Aorta (tissue), 5 donors: Measurements from ENCODE around the gene CRAT. TPM values are rescaled to one million over a fixed set of nuclear protein-coding genes. Genes with fewer than 3 reads are reported as not detected.
"Not testable (repeated sequence)": the region's sequence is repeated elsewhere in the genome, so short reads cannot be mapped to it uniquely, and the experiment has no call there.

Source experiments
- ATAC-seq: fragments of 200-7000 bp; cut with Tn5 transposase; one replicate; pipeline ENCODE4 v1.9.1; 2022; ENCODE audit warnings: moderate library complexity; ENCODE audit not compliant: low FRiP score
- DNase-seq, 2 donors: peaks; one replicate each; pipeline ENCODE4 v3.0.0-alpha.2; 2020
- H3K27ac ChIP-seq, 2 donors: one replicate each; pipeline ENCODE4 v1.5.1; 2013; ENCODE audit warnings: low read length in 2 of 2, mild to moderate bottlenecking in 2 of 2, moderate library complexity in 2 of 2, control low read depth in 1 of 2, inconsistent platforms in 1 of 2, low read depth in 1 of 2
- H3K27me3 ChIP-seq, 2 donors: one replicate each; pipeline ENCODE4 v1.6.1; 2013; ENCODE audit warnings: control low read depth in 1 of 2, low read length in 1 of 2, mild to moderate bottlenecking in 1 of 2, moderate library complexity in 1 of 2; ENCODE audit not compliant: insufficient read depth in 2 of 2, control insufficient read depth in 1 of 2
- H3K36me3 ChIP-seq, 2 donors: one replicate each; pipeline ENCODE4 v1.6.1; 2013; ENCODE audit warnings: control low read depth in 1 of 2, low read length in 1 of 2, mild to moderate bottlenecking in 1 of 2; ENCODE audit not compliant: insufficient read depth in 2 of 2, control insufficient read depth in 1 of 2
- H3K4me1 ChIP-seq, 2 donors: one replicate each; pipeline ENCODE4 v1.6.1; 2013; ENCODE audit warnings: low read length in 2 of 2, control low read depth in 1 of 2, mild to moderate bottlenecking in 1 of 2, moderate library complexity in 1 of 2; ENCODE audit not compliant: insufficient read depth in 2 of 2, control insufficient read depth in 1 of 2
- H3K4me3 ChIP-seq, 2 donors: one replicate each; pipeline ENCODE4 v1.5.1; 2013; ENCODE audit warnings: low read length in 2 of 2, control low read depth in 1 of 2, mild to moderate bottlenecking in 1 of 2
- H3K9me3 ChIP-seq: one replicate; pipeline ENCODE4 v1.6.1; 2013; ENCODE audit warnings: mild to moderate bottlenecking, low read length; ENCODE audit not compliant: control insufficient read depth
- WGBS, 2 donors: extraction: QIAGEN DNeasy Blood & Tissue Kit; methylation state at CpG; one replicate each; pipeline ENCODE4 v1.1.7; 2013; 5-methylcytosine and 5-hydroxymethylcytosine counted together
- intact Hi-C, 2 donors: fragments of 100-400 bp; cut with DNase I; formaldehyde crosslinking; loops; one replicate each; pipeline versions ENCODE4 v1.14.2 to v1.15.0; 2022
- polyA plus RNA-seq, 2 donors: library from polyadenylated mRNA; stranded (reverse); fragments of 200-250 nt; gene quantifications; one replicate each; pipeline ENCODE4 v1.2.3, GENCODE V29; 2013
- total RNA-seq, 2 donors: library from RNA; stranded (reverse); fragmentation: NEBNext Ultra II Directional; extraction: Animal tissue kit (Norgen Biotek cat#: 25700); gene quantifications; one replicate each; pipeline ENCODE4 v1.2.1, GENCODE V29; 2021
- donor health status: healthy with polysubstance abuse.
- donor health status: Bipolar disorder and iron deficiency.
- donor health status: DM: no; HTN: no; CAD: no.
- donor health status: DM: no; HTN: no; CAD: no.
- donor health status: DM: yes; HTN: yes; CAD: no.

CRAT gene
- total and polyA plus RNA-seq, 4 donors = 26.8 to 51.1 (median 45.2) TPM

DNA sequence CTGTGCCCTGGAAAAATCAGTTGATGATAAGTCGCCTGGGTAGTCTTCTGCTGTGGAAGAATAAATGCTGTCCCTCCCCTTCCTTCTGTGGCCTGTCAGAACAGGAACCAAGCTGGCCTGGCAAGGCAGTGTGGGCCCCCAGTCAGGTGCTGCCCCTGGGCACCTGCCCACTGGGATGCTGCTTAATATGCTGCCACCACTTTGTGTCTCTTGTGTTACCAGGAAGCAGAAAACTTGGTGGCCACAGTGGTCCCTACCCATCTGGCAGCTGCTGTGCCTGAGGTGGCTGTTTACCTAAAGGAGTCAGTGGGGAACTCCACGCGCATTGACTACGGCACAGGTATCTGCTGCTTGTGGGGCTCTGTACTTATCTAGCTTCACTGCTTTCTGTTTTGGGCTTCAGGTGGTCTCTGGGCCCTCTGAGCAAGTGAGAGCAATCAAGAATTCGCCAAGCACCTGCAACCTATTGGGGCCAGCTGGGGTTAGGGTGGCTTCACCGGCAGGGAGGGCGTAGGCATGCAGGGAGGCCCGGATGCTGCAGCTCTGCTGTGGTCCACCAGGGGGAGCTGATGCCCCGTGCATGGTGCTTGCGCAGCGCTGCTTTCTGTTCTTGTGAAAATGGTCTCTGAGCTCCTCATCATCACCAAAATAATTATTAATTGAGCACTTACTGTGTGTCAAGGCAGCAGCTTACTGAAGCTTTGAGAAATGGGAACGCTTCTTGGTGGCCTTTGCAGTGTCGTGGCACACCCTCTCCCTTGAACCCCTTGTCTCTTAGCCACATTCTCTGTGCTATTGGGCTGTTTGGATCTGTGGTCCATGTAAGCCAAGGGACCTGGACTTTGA lies 20.9 kb upstream of the CRAT start:
- 36 to 40% methylated on average over 13 of the region's 13 CpGs for WGBS, 2 donors
- intact Hi-C loops = loop anchor here (2.0 to 5.0 kb wide), 3 partner anchors 479 to 661 kb away; no protein-coding TSS in a partner anchor
- H3K27ac ChIP-seq = peak overlapping the region in 1 of 2 donors; percentile 38
- H3K4me3 ChIP-seq = no peak overlapping the region
- H3K4me1 ChIP-seq = no peaks in the 10 kb centered on the region
- H3K9me3 ChIP-seq = no peaks in the 10 kb centered on the region
- ATAC-seq (peak; percentile 92), DNase-seq (peak; percentile 84 to 93)
- H3K27me3 ChIP-seq = no peaks in the 10 kb centered on the region
- H3K36me3 ChIP-seq = peaks cover 0 to 4% of the 10 kb centered on the region in 2 donors

DNA sequence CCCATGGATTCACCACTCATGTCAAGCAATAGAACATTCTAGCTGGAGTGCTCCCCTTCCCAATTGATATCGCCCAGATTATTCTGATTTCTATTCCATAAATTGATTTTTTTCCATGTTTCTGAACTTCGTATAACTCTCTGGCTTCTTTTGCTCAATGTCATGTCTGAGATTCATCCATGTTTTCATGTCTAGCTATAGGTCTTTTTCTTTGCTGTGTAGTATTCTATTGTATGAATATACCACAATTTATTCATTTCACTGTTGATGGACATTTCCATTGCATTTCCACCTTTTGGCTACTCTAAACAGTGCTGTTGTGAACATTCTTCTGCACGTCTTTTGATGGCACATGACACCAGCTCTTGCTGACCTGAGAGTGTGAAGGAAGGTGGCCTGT lies 20.2 kb upstream of the CRAT start:
- peaks cover 0 to 4% of the 10 kb centered on the region in 2 donors for H3K36me3 ChIP-seq
- no peak overlapping the region for H3K27ac ChIP-seq
- H3K27me3 ChIP-seq = no peaks in the 10 kb centered on the region
- intact Hi-C loops = loop anchor here (2.0 to 5.0 kb wide), 3 partner anchors 480 to 662 kb away; no protein-coding TSS in a partner anchor
- 67 to 76% methylated on average over 3 of the region's 3 CpGs for WGBS, 2 donors
- H3K9me3 ChIP-seq = no peaks in the 10 kb centered on the region
- ATAC-seq = no peak
- DNase-seq = no peak
- no peak overlapping the region for H3K4me3 ChIP-seq
- no peaks in the 10 kb centered on the region for H3K4me1 ChIP-seq

DNA sequence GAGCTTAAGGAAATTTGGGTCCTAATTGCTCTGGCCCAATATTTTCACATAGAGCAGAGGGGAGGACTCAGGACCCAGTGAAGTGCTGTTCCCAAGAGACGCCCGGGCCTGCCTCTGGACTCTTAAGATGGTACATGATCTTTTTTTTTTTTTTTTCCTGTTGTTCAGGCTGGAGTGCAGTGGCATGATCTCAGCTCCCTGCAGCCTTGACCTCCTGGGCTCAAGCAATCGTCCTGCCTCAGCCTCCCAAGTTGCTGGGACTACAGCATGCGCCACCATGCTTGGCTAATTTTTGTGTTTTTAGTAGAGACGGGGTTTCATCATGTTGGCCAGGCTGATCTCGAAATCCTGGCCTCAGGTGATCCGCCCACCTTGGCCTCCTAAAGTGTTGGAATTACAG lies 19.7 kb upstream of the CRAT start:
- intact Hi-C loops = loop anchor here (2.0 to 5.0 kb wide), 3 partner anchors 481 to 662 kb away; no protein-coding TSS in a partner anchor
- not testable (repeated sequence) for H3K27me3 ChIP-seq, H3K9me3 ChIP-seq, H3K4me3 ChIP-seq, H3K4me1 ChIP-seq, DNase-seq, H3K36me3 ChIP-seq, H3K27ac ChIP-seq, ATAC-seq
- WGBS, 2 donors = 91 to 92% methylated on average over 7 of the region's 7 CpGs

DNA sequence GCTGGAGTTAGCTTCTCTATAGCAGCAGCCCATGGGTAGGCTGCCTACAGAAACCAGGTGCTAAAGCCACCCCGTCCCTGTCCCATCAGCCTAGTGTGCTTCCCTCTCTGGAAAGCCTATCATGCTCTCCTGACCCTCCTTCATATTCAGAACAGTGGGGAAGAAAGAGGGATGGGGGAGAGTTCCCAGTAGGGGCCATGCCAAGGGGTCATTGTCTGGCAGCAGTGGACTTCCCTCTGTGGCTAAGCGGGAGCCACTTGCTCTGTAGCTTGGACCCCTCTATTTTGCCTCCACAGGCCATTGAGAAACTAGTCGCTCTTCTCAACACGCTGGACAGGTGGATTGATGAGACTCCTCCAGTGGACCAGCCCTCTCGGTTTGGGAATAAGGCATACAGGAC lies 18.1 kb upstream of the CRAT start:
- no peak for DNase-seq
- intact Hi-C loops = no loop called here
- peaks cover 0 to 5% of the 10 kb centered on the region in 2 donors for H3K36me3 ChIP-seq

DNA sequence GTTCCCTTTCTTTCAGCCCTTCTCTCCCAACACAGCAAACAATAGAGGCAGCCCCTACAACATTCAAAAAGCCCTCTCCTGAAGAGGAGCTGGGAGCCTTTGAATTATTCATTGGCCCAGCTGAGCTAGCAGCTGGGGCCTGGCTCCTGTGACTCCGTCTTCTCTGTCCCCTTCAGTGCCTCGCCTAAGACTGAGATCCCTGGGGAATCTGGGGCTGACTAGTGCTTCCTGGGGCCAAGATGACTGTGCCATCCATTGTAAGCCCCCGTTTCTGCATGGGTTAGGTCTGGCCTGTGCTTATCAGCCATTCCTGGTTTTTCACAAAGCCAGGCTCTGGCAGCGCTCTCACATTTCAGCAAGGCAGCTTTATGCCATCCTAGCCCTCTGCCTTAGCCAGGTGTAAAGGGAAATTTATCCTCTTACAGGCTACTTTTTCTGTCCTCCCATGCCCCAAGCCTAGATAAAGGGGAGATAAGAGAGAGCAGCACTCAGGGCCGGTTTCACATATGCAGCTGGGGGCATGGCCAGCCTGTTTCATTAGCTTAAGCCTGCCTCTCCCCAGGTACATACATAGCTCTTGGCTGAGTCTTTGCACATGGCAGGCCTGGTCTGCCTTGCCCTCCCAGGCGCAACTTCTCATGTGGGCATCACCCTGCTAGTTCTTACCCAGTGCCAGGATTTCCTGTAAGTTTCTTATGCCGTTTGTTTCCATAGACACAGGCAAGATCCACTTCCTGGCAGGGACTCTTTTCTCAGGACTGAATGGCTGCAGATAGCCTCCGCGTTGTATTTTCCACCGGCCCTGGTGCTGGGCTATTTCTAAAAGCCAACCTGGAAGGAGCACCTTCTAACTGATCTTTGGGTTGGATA lies 16.4 kb upstream of the CRAT start:
- Histone ChIP-seq H3K9me3 (no peaks in the 10 kb centered on the region), H3K4me3 (no peak overlapping the region), H3K36me3 (peaks cover 0 to 3% of the 10 kb centered on the region in 2 donors), H3K27me3 (no peaks in the 10 kb centered on the region), H3K27ac (no peak overlapping the region), H3K4me1 (no peaks in the 10 kb centered on the region)
- ATAC-seq = no peak
- intact Hi-C loops = no loop called here
- no peak for DNase-seq
- WGBS, 2 donors = 54 to 60% methylated on average over 10 of the region's 10 CpGs

More for the DNA sequence above, 18.1 kb upstream of the CRAT start:
- H3K4me3 ChIP-seq = no peak overlapping the region
- no peak overlapping the region for H3K27ac ChIP-seq
- ATAC-seq = no peak
- 89 to 91% methylated on average over 5 of the region's 5 CpGs for WGBS, 2 donors
- H3K27me3 ChIP-seq = no peaks in the 10 kb centered on the region
- H3K4me1 ChIP-seq = no peaks in the 10 kb centered on the region
- H3K9me3 ChIP-seq = no peaks in the 10 kb centered on the region

DNA sequence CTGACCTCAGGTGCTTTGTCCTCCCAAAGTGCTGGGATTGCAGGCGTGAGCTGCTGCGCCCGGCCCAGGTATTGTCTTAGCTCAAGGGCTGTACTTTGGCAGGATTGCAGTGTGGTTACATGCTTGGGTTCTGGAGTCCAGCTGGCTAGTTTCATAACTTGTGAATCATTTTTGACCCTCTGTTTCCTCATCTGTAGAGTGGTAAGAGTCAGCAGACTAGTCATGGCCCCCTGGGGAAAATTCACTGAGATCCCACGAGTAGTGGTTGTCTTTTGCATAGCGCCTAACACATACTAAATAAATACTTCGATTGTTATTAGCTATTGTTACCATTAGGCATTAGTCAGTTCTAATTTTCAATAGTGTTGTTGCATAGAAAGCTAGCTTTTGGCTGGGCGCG lies 14.9 kb upstream of the CRAT start:
- 94% methylated on average over 8 of the region's 8 CpGs for WGBS, 2 donors
- DNase-seq (no peak), ATAC-seq (no peak)
- Histone ChIP-seq H3K9me3 (no peaks in the 10 kb centered on the region), H3K4me3 (no peak overlapping the region), H3K27ac (no peak overlapping the region), H3K4me1 (no peaks in the 10 kb centered on the region), H3K36me3 (peaks cover 0 to 3% of the 10 kb centered on the region in 2 donors), H3K27me3 (no peaks in the 10 kb centered on the region)
- intact Hi-C loops = no loop called here

DNA sequence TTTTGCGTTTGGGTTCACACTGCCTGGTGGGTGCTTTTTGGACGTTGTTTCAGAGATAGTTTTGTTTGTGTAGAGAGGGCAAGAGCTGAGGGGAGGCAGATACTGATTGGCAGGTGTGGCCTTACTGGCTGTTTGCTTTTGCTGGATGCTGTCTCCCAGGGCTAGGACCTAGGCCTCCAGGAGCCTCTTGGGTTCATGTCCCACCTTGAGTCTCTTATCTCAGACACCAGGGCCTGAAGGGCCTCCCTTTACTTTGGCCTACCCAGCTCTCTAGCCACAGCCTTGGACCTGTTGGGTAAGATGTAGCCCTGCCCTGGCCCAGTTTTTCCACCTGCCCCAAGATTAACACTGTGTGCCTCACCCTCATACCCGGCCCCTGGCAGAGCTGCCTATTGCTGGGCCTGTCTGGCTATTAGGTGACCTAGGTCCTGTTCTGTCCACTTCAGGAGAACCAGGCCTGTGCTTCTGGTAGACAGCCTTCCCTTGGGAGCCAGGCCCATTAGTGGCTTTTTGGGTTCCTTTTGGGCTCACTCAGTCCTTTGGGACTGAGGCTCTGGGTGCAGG lies 14.0 kb upstream of the CRAT start:
- H3K9me3 ChIP-seq = no peaks in the 10 kb centered on the region
- H3K27ac ChIP-seq = no peak overlapping the region
- ATAC-seq = no peak
- DNase-seq = no peak
- 66% methylated on average over 3 of the region's 3 CpGs for WGBS, 2 donors
- peaks cover 0 to 3% of the 10 kb centered on the region in 2 donors for H3K36me3 ChIP-seq
- intact Hi-C loops = no loop called here
- H3K27me3 ChIP-seq = no peaks in the 10 kb centered on the region
- H3K4me1 ChIP-seq = no peaks in the 10 kb centered on the region
- H3K4me3 ChIP-seq = no peak overlapping the region

DNA sequence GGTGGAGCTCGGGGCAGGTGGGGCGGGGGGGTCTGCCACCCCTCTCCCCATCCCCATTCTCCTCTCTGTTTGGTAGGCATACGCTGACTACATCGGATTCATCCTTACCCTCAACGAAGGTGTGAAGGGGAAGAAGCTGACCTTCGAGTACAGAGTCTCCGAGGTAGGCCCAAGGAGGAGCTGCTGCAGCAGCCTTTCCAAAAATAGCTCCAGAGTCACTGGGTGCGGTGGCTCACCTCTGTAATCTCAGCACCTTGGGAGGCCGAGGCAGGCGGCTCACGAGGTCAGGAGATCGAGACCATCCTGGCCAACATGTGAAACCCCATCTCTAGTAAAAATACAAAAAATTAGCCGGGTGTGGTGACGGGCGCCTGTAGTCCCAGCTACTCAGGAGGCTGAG lies 12.4 kb upstream of the CRAT start:
- ATAC-seq, H3K9me3 ChIP-seq, H3K27ac ChIP-seq, H3K36me3 ChIP-seq, DNase-seq, H3K27me3 ChIP-seq, H3K4me1 ChIP-seq, intact Hi-C loops, H3K4me3 ChIP-seq: not testable (repeated sequence)
- WGBS, 2 donors = 89 to 94% methylated on average over 15 of the region's 15 CpGs
